GM12872 (cell line): ENCODE data around the gene NOP10.

Source experiments
- TF ChIP-seq, protein P1 (sequence below): IDR thresholded peaks from 3 replicates; pipeline ENCODE4 v1.5.1; 2011; ENCODE audit warnings: low read depth, mild to moderate bottlenecking, low read length, moderate library complexity; ENCODE audit not compliant: insufficient read depth

NOP10 gene

DNA sequence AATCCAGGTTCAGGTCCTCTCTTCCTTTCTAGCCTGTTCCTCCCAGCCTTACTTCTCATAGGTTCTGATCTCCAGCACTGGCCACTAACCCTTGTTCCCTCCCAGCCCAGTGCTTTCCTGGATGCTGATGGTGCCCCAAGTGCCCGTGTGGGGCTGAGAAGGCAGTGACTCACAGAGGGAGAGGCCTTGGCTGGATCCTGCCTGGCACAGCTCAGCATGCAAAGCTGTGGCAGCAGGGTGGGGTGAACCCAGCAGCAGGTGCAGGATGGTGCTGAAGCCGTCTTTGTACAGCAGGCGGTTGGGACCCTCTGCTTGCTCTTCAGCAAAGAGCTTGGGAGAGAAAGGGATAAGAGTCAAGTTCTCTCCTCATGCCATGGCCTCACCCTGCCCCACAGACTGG lies 16.5 kb upstream of the NOP10 start:
- TF ChIP-seq, protein P1, sequence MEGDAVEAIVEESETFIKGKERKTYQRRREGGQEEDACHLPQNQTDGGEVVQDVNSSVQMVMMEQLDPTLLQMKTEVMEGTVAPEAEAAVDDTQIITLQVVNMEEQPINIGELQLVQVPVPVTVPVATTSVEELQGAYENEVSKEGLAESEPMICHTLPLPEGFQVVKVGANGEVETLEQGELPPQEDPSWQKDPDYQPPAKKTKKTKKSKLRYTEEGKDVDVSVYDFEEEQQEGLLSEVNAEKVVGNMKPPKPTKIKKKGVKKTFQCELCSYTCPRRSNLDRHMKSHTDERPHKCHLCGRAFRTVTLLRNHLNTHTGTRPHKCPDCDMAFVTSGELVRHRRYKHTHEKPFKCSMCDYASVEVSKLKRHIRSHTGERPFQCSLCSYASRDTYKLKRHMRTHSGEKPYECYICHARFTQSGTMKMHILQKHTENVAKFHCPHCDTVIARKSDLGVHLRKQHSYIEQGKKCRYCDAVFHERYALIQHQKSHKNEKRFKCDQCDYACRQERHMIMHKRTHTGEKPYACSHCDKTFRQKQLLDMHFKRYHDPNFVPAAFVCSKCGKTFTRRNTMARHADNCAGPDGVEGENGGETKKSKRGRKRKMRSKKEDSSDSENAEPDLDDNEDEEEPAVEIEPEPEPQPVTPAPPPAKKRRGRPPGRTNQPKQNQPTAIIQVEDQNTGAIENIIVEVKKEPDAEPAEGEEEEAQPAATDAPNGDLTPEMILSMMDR, result no peak

DNA sequence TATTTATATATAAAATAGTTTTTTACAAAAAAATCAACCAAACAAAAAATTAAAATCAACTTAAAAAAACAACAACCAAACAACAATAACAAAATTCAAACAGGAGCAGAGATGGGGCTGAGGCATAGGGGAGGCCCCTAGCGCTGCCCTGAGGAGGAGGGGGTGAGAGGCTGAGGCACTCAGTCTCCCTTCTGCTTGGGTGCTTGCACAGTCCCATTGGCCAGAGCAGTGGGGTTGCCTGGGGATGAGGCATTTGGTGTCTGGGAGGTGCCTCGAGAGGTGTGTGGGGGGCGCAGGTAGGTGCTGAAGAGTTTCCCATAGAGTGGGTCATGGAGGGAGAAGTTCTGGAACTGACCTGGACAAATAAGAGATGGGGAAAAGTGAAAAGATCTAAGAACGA lies 16.0 kb upstream of the NOP10 start:
- TF ChIP-seq, protein P1, result no peak

DNA sequence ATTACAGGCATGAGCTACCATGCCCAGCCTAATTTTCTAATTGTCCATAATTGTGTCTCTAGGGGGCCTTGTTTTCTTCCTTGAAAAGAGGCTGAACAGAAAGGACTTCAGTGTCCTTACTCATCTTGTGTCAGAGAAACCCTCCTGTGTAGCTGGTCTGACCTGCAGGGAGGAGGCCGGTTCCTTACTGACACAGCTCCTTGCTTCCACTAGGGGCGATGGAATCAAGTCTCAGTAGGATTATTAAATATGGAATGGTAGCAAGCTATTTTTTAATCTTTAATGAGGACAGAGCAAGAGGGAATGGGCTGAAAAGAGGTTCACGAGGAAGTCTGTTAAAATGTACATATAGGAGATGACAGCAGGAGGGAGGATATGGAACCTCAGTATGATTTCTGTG lies 15.4 kb upstream of the NOP10 start:
- TF ChIP-seq, protein P1, result 0 out of 3 replicates have a peak, but pooled peaks have one; percentile 25

DNA sequence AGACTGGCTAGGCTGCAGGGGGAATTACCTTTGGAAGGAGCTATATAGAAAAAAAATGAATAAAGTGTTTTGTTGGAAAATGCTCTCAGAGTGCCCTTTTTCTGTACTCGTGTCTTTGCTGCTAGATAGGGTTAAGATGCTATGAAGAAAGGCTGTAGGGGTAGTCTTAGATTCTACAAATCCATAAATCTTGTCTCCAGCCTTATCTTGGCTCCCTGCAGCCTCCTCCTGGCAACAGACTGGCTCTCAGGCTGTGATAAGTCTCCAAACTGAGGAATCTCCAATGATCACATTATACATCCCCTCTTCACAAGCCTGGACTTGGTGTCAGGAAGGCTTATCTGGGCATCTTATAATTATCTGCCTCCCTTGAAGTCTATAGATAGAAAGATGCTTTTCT lies 14.7 kb upstream of the NOP10 start:
- TF ChIP-seq, protein P1, result no peak

DNA sequence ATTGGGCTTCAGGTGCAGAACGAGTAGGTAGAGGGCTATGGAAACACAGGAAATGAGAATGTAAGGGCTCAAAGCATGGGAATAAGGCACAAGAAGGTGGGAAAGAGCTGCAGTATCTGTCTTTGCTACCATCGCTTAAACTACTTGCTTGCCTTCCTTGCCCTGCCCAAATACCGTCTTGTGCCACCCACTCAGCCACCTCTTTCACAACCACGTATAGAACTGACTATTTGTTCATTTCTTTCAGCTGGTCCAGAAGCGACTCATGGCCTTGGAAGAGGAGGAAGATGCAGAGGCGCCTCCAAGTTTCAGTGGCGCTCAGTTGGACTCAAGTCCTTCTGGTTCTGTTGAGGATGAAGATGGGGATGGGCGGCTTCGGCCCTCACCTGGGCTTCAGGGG lies 12.3 kb upstream of the NOP10 start:
- TF ChIP-seq, protein P1, result no peak

DNA sequence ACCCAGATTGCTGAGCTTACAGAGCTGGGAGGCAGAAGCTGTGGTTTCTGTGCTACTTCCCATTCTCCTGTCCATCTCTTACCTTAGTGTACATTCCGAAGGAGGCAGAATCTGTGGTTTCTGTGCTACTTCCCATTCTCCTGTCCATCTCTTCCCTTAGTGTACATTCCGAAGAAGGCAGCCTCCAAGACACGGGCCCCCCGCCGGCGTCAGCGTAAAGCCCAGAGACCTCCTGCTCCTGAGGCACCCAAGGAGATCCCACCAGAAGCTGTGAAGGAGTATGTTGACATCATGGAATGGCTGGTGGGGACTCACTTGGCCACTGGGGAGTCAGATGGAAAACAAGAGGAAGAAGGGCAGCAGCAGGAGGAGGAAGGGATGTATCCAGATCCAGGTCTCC lies 11.3 kb upstream of the NOP10 start:
- TF ChIP-seq, protein P1, result no peak

DNA sequence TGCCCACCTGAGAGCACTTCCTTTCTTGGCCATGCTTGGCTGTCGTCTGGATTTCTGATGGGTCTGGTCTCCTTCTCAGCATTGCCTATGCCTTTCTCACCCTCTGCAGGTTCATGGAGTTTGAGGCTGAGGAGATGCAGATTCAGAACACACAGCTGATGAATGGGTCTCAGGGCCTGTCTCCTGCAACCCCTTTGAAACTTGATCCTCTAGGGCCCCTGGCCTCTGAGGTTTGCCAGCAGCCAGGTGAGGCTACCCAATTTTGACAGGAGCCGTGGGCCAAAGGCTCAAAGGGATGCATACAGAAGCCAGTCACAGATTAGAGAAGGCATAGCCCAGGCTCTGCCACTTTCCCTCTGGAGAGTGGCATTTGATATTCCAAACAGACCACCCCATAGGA lies 10.7 kb upstream of the NOP10 start:
- TF ChIP-seq, protein P1, result no peak

DNA sequence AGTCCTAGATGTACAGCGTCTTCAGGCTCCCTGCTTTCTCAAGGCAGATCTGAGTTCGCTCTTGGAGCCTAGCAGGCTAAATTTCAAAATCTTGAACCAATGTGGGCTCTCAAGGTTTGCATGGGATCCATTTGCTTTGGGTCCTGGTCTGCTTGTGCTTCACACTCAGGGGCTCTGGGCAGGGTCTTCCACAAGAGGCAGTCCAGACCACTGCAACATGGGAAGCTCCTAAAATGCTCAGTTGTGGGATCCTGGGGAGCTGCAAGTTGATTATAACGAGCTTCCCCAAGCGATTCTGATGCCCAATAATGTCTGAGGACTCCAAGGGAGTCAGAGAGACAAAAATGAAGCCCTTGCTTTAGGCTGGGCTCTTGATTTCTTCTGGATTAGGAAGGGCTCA lies 6.8 kb upstream of the NOP10 start:
- TF ChIP-seq, protein P1, result no peak
